ENCODE data around the gene TXNRD1.

- TF ChIP-seq ZNF211 (tag by site-specific recombination; IDR thresholded peaks at IDR 0.05; ENCODE audit: low read depth), result no peak
- no peak for TF ChIP-seq TCF7L2 (IDR thresholded peaks at IDR 0.05; ENCODE audit: borderline replicate concordance, low read depth, low read length)
- no peak for TF ChIP-seq ZBTB17 (tag by site-specific recombination; IDR thresholded peaks at IDR 0.05)
Measured at GRCh38 chr12:104316936-104317335, 101.4 kb downstream of the TXNRD1 start.
